PC-9 (cell line): ENCODE measurements around the gene BCL2L1. TPM values are rescaled to one million over a fixed set of nuclear protein-coding genes. Genes with fewer than 3 reads are reported as not detected.

Source experiments
- BruUV-seq: library from RNA; stranded (reverse); fragments of 400-500 nt; replicated peaks from 2 replicates; lab custom pipeline; 2021; lab: Mats Ljungman, UMichigan
- CTCF ChIA-PET: fragments of 300-600 bp; sonication (Branson Sonifier 250); formaldehyde crosslinking; loops from one replicate; lab custom pipeline; 2022; ENCODE audit warnings: antibody characterized with exemption; lab: Charles Lee
- POLR2A ChIA-PET: fragments of 300-600 bp; sonication (Branson Sonifier 250); formaldehyde crosslinking; loops from one replicate; lab custom pipeline; 2022; ENCODE audit warnings: antibody characterized with exemption; ENCODE audit not compliant: unreplicated experiment; lab: Charles Lee
- DNase-seq, 2 experiments: peaks; one replicate each; pipeline versions ENCODE4 v3.0.0 to v3.0.0-alpha.2; 2015 to 2022; ENCODE audit warnings: mixed read lengths in 1 of 2
- H2AFZ ChIP-seq: fragments of 200-600 bp; sonication (generic); 2 replicates; pipeline ENCODE4 v1.8.1; 2017; ENCODE audit warnings: antibody characterized with exemption
- H3F3A ChIP-seq: fragments of 200-600 bp; sonication (generic); 2 replicates; pipeline ENCODE4 v1.8.1; 2017; ENCODE audit warnings: antibody characterized with exemption, mild to moderate bottlenecking, low read depth; ENCODE audit not compliant: insufficient read depth
- H3K27ac ChIP-seq: fragments of 200-600 bp; sonication (generic); 2 replicates; pipeline ENCODE4 v1.6.1; 2016; ENCODE audit warnings: mixed run types
- H3K27me3 ChIP-seq: fragments of 200-600 bp; sonication (generic); 2 replicates; pipeline ENCODE4 v1.6.1; 2016; ENCODE audit warnings: low read depth, mixed run types; ENCODE audit not compliant: insufficient read depth
- H3K36me3 ChIP-seq: fragments of 200-600 bp; sonication (generic); 2 replicates; pipeline ENCODE4 v1.6.1; 2016; ENCODE audit warnings: low read depth, mixed run types
- H3K4me1 ChIP-seq: fragments of 200-600 bp; sonication (generic); replicated peaks from 2 replicates; pipeline ENCODE4 v1.6.1; 2016; ENCODE audit warnings: mixed run types; ENCODE audit not compliant: insufficient read depth
- H3K4me2 ChIP-seq: fragments of 200-600 bp; sonication (generic); 2 replicates; pipeline ENCODE4 v1.6.1; 2017; ENCODE audit warnings: mixed run types
- H3K4me3 ChIP-seq: fragments of 200-600 bp; sonication (generic); 2 replicates; pipeline ENCODE4 v1.6.1; 2016; ENCODE audit warnings: mixed run types
- H3K79me2 ChIP-seq: fragments of 200-600 bp; sonication (generic); 2 replicates; pipeline ENCODE4 v1.6.1; 2017; ENCODE audit warnings: low read depth, mixed run types
- H3K9me2 ChIP-seq: fragments of 200-600 bp; sonication (generic); 2 replicates; pipeline ENCODE4 v1.8.1; 2017; ENCODE audit warnings: mild to moderate bottlenecking; ENCODE audit not compliant: insufficient read depth
- H3K9me3 ChIP-seq: fragments of 200-600 bp; sonication (generic); 2 replicates; pipeline ENCODE4 v1.8.1; 2016; ENCODE audit warnings: low read depth; ENCODE audit not compliant: insufficient read depth
- H4K20me1 ChIP-seq: fragments of 200-600 bp; sonication (generic); 2 replicates; pipeline ENCODE4 v1.8.1; 2017; ENCODE audit not compliant: insufficient read depth
- CTCF ChIP-seq: fragments of 200-600 bp; sonication (generic); conservative IDR thresholded peaks from 2 replicates; pipeline ENCODE4 v1.6.1; 2017; ENCODE audit warnings: mixed run types, antibody characterized with exemption, mild to moderate bottlenecking, moderate library complexity
- EZH2 ChIP-seq: fragments of 200-600 bp; sonication (generic); IDR thresholded peaks from 2 replicates; pipeline ENCODE4 v1.8.0; 2017; ENCODE audit warnings: antibody characterized with exemption, low read depth
- intact Hi-C: fragments of 100-400 bp; cut with micrococcal nuclease; formaldehyde crosslinking; loops from one replicate; pipeline ENCODE4 v1.10.0; 2022; ENCODE audit not compliant: unreplicated experiment
- total RNA-seq: library from RNA; stranded (reverse); gene quantifications from 2 replicates; pipeline ENCODE4 v1.2.3, GENCODE V29; 2021

The BCL2L1 gene
- total RNA-seq, 1 experiment from 2014 or later = 125 TPM

GRCh38 chr20:31687777-31688176 is 34.9 kb downstream of the BCL2L1 start:
- peaks cover 15% of the 10 kb centered on the region; the same call in 1 of the 2 replicates for H3K4me1 ChIP-seq

GRCh38 chr20:31685853-31686643 is 36.6 kb downstream of the BCL2L1 start:
- Histone ChIP-seq H3F3A (peaks cover 54% of the 10 kb centered on the region), H3K27me3 (no peaks in the 10 kb centered on the region), H4K20me1 (peaks cover 7% of the 10 kb centered on the region), H3K9me3 (no peaks in the 10 kb centered on the region), H2AFZ (no peak overlapping the region), H3K9me2 (no peaks in the 10 kb centered on the region), H3K4me1 (peaks cover 6% of the 10 kb centered on the region; the same call in 1 of the 2 replicates), H3K4me3 (no peak overlapping the region), H3K4me2 (no peak overlapping the region), H3K36me3 (peaks cover 68% of the 10 kb centered on the region), H3K79me2 (peaks cover 95% of the 10 kb centered on the region), H3K27ac (no peak overlapping the region)
- TF ChIP-seq CTCF (no peak), EZH2 (no peak)
- POLR2A ChIA-PET = interaction anchor here (0.6 kb wide), 1 partner anchor 7 kb away, joined by 8 read pairs; no protein-coding TSS in a partner anchor
- intact Hi-C loops = no loop called here
- no TSS peak for BruUV-seq
- no peak for DNase-seq
- CTCF ChIA-PET = no interaction called here

More at GRCh38 chr20:31687777-31688176, 34.9 kb downstream of the BCL2L1 start:
- peaks cover 6% of the 10 kb centered on the region for H4K20me1 ChIP-seq
- intact Hi-C loops = no loop called here
- no TSS peak for BruUV-seq
- H3K27ac ChIP-seq = peak overlapping the region; percentile 30; the same call in 1 of the 2 replicates
- peaks cover 94% of the 10 kb centered on the region for H3K79me2 ChIP-seq
- no peak overlapping the region for H3K4me3 ChIP-seq
- no peaks in the 10 kb centered on the region for H3K9me2 ChIP-seq
- H3K27me3 ChIP-seq = no peaks in the 10 kb centered on the region
- no peak overlapping the region for H3K4me2 ChIP-seq
- POLR2A ChIA-PET = no interaction called here
- H3K36me3 ChIP-seq = peaks cover 63% of the 10 kb centered on the region
- TF ChIP-seq EZH2 (no peak), CTCF (no peak)
- no peak overlapping the region for H2AFZ ChIP-seq
- CTCF ChIA-PET = no interaction called here
- H3F3A ChIP-seq = peaks cover 54% of the 10 kb centered on the region; the same call in 1 of the 2 replicates
- H3K9me3 ChIP-seq = no peaks in the 10 kb centered on the region
- DNase-seq = no peak

- peak overlapping the region; percentile 24; the same call in 1 of the 2 replicates for H3K27ac ChIP-seq
- no TSS peak for BruUV-seq
- POLR2A ChIA-PET = interaction anchor here (0.7 kb wide), 1 partner anchor 35 kb away, joined by 3 read pairs; no protein-coding TSS in a partner anchor
- no peak for DNase-seq
- TF ChIP-seq EZH2 (no peak), CTCF (no peak)
- H3K4me1 ChIP-seq = peaks cover 17% of the 10 kb centered on the region
- peaks cover 59% of the 10 kb centered on the region for H3F3A ChIP-seq
- CTCF ChIA-PET = no interaction called here
- H3K27me3 ChIP-seq = no peaks in the 10 kb centered on the region
- H3K79me2 ChIP-seq = peaks cover 96% of the 10 kb centered on the region
- H4K20me1 ChIP-seq = peaks cover 17% of the 10 kb centered on the region
- H3K36me3 ChIP-seq = peaks cover 70% of the 10 kb centered on the region
- no peak overlapping the region for H2AFZ ChIP-seq
- no peaks in the 10 kb centered on the region for H3K9me3 ChIP-seq
- no peak overlapping the region for H3K4me2 ChIP-seq
- no peaks in the 10 kb centered on the region for H3K9me2 ChIP-seq
- intact Hi-C loops = no loop called here
- no peak overlapping the region for H3K4me3 ChIP-seq
Observed at GRCh38 chr20:31684153-31685015, 38.3 kb downstream of the BCL2L1 start.
